ENCODE data around the gene MAT1A.
"Not testable (repeated sequence)": the region's sequence is repeated elsewhere in the genome, so short reads cannot be mapped to it uniquely, and the experiment has no call there.

DNA sequence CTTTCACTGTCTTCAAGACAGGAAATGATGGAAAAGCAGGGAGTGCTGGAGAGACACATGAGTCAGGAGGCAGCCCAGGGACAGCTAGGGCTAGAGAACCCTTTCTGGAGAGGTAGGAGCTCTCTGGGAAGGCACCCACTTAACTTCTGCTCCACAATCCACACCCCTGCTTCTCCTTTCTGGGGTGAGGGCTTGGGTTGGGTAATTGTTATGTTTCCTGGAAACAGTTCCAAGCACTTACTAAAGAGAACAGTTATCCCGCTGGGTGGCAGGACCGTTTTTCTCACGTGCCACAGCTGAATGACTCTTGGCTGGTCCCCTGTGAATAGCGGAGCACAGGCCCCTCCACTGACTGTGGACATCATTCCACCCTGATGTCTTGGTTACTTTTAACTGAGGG lies 39.6 kb downstream of the MAT1A start:
- TF ChIP-seq, protein P1, sequence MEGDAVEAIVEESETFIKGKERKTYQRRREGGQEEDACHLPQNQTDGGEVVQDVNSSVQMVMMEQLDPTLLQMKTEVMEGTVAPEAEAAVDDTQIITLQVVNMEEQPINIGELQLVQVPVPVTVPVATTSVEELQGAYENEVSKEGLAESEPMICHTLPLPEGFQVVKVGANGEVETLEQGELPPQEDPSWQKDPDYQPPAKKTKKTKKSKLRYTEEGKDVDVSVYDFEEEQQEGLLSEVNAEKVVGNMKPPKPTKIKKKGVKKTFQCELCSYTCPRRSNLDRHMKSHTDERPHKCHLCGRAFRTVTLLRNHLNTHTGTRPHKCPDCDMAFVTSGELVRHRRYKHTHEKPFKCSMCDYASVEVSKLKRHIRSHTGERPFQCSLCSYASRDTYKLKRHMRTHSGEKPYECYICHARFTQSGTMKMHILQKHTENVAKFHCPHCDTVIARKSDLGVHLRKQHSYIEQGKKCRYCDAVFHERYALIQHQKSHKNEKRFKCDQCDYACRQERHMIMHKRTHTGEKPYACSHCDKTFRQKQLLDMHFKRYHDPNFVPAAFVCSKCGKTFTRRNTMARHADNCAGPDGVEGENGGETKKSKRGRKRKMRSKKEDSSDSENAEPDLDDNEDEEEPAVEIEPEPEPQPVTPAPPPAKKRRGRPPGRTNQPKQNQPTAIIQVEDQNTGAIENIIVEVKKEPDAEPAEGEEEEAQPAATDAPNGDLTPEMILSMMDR (IDR thresholded peaks at IDR 0.05 in 8 of 11, conservative IDR thresholded peaks at IDR 0.05 in 3 of 11), result not testable (repeated sequence)
- TF ChIP-seq POLR2A (IDR thresholded peaks at IDR 0.05), result not testable (repeated sequence)
